ENCODE measurements around the gene FYTTD1.

FYTTD1 gene

GRCh38 chr3:197833930-197834715, 84.4 kb downstream of the FYTTD1 start:
- DNase-seq (ENCODE audit: low read depth in 2 of 2), result no peak

GRCh38 chr3:197835509-197835908, 85.8 kb downstream of the FYTTD1 start:
- DNase-seq (ENCODE audit: low read depth in 2 of 2), result no peak

GRCh38 chr3:197836244-197836643, 86.6 kb downstream of the FYTTD1 start:
- no peak for DNase-seq (ENCODE audit: low read depth in 2 of 2)
